Vagina (tissue), 2 donors: ENCODE measurements around the gene AIG1. TPM values are rescaled to one million over a fixed set of nuclear protein-coding genes. Genes with fewer than 3 reads are reported as not detected.

ENCODE experiments used
- DNase-seq, 2 donors: peaks; one replicate each; pipeline ENCODE4 v3.0.0-alpha.2; 2017; ENCODE audit errors: extremely low spot score in 2 of 2
- H3K27ac ChIP-seq: fragments of 200-600 bp; sonication (generic); one replicate; pipeline ENCODE4 v1.5.1; 2019
- H3K27me3 ChIP-seq: fragments of 200-600 bp; sonication (generic); one replicate; pipeline ENCODE4 v1.5.1; 2019
- H3K36me3 ChIP-seq, 2 donors: fragments of 200-600 bp; sonication (generic); one replicate each; pipeline ENCODE4 v1.5.1; 2017 to 2019
- H3K4me1 ChIP-seq: fragments of 200-600 bp; sonication (generic); one replicate; pipeline ENCODE4 v1.5.1; 2019
- H3K4me3 ChIP-seq, 2 donors: fragments of 200-600 bp; sonication (generic); 1 replicate in 1 of 2; 2 replicates in 1 of 2; pipeline ENCODE4 v1.5.1; 2016 to 2019
- H3K9me3 ChIP-seq: fragments of 200-600 bp; sonication (generic); one replicate; pipeline ENCODE4 v1.5.1; 2019
- POLR2A ChIP-seq, 2 donors: fragments of 450-650 bp; IDR thresholded peaks; one replicate each; pipeline ENCODE4 v1.6.1; 2017; ENCODE audit warnings: antibody characterized with exemption in 2 of 2, mild to moderate bottlenecking in 2 of 2, moderate library complexity in 2 of 2
- POLR2AphosphoS5 ChIP-seq, 2 donors: sonication (generic); formaldehyde crosslinking; IDR thresholded peaks; one replicate each; pipeline ENCODE4 v1.9.0; 2017; ENCODE audit warnings: antibody characterized with exemption in 2 of 2, mild to moderate bottlenecking in 2 of 2, low read depth in 1 of 2; ENCODE audit not compliant: insufficient read depth in 1 of 2
- intact Hi-C: fragments of 100-400 bp; cut with DNase I; formaldehyde crosslinking; loops from one replicate; pipeline ENCODE4 v1.15.1; 2023
- total RNA-seq: library from RNA; depleted of rRNA; stranded (reverse); fragments of >200 nt; gene quantifications from one replicate; pipeline ENCODE4 v1.2.3, GENCODE V29; 2016
- TF ChIP-seq, protein P1 (sequence below), 3 experiments: fragments of 450-650 bp in 2 of 3; fragments of 200-600 bp in 1 of 3; sonication (generic) in 1 of 3; IDR thresholded peaks; one replicate each; pipeline ENCODE4 v1.5.1; 2017 to 2019; ENCODE audit warnings: antibody characterized with exemption in 3 of 3, mild to moderate bottlenecking in 2 of 3, moderate library complexity in 2 of 3

AIG1 gene
- total RNA-seq, 1 donor from 2014 or later, result 22.3 TPM

GRCh38 chr6:143111443-143111842 lies 50.8 kb downstream of the AIG1 start:
- DNase-seq, result no peak
- TF ChIP-seq POLR2AphosphoS5 (IDR thresholded peaks at IDR 0.05; ENCODE audit: insufficient read depth in 1 of 2, low read depth in 1 of 2), result no peak
- TF ChIP-seq, protein P1, sequence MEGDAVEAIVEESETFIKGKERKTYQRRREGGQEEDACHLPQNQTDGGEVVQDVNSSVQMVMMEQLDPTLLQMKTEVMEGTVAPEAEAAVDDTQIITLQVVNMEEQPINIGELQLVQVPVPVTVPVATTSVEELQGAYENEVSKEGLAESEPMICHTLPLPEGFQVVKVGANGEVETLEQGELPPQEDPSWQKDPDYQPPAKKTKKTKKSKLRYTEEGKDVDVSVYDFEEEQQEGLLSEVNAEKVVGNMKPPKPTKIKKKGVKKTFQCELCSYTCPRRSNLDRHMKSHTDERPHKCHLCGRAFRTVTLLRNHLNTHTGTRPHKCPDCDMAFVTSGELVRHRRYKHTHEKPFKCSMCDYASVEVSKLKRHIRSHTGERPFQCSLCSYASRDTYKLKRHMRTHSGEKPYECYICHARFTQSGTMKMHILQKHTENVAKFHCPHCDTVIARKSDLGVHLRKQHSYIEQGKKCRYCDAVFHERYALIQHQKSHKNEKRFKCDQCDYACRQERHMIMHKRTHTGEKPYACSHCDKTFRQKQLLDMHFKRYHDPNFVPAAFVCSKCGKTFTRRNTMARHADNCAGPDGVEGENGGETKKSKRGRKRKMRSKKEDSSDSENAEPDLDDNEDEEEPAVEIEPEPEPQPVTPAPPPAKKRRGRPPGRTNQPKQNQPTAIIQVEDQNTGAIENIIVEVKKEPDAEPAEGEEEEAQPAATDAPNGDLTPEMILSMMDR (IDR thresholded peaks at IDR 0.05), result no peak
- no peak for TF ChIP-seq POLR2A (IDR thresholded peaks at IDR 0.05)
- no peak overlapping the region for H3K4me3 ChIP-seq
- no peak overlapping the region for H3K27ac ChIP-seq
- intact Hi-C loops, result no loop called here
- no peaks in the 10 kb centered on the region for H3K4me1 ChIP-seq
- H3K27me3 ChIP-seq, result no peaks in the 10 kb centered on the region
- no peaks in the 10 kb centered on the region for H3K9me3 ChIP-seq
- no peaks in the 10 kb centered on the region for H3K36me3 ChIP-seq

DNA sequence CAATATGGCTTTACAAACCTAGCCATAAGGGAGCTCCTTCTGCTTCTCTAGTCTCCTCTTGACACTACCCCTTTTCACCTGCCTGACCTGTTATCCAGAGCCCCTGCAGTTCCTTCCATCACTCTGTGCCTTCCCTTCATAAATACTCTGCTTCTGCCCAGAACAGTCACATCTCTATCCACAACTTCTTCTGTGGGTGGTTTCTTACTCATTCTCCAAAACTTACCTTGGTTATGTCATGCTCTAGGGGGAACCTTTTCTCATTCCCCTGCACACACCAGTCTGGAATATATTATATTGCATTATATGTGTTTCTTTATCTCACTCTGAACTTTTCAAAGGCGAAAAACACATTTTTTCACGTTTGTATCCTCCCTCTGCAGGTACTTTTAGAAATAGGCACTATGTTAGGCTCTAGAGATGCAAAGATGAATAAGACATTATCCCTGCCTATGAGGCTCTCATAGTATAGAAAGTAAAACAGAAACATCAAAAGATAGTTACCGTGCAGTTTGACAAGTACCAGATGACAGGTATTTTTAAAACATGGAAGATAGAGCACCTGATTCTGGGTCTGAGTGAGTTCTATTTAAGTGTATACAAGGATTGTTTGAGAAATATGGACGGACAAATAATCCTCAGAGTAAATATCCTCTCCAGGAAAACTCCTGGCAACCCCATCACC lies 51.5 kb downstream of the AIG1 start:
- intact Hi-C loops, result no loop called here
- Histone ChIP-seq H3K4me3 (no peak overlapping the region), H3K27ac (no peak overlapping the region), H3K36me3 (no peaks in the 10 kb centered on the region), H3K4me1 (no peaks in the 10 kb centered on the region), H3K27me3 (no peaks in the 10 kb centered on the region), H3K9me3 (no peaks in the 10 kb centered on the region)
- TF ChIP-seq, protein P1 (IDR thresholded peaks at IDR 0.05), result no peak
- no peak for TF ChIP-seq POLR2AphosphoS5 (IDR thresholded peaks at IDR 0.05; ENCODE audit: insufficient read depth in 1 of 2, low read depth in 1 of 2)
- no peak for TF ChIP-seq POLR2A (IDR thresholded peaks at IDR 0.05)
- DNase-seq, result no peak

DNA sequence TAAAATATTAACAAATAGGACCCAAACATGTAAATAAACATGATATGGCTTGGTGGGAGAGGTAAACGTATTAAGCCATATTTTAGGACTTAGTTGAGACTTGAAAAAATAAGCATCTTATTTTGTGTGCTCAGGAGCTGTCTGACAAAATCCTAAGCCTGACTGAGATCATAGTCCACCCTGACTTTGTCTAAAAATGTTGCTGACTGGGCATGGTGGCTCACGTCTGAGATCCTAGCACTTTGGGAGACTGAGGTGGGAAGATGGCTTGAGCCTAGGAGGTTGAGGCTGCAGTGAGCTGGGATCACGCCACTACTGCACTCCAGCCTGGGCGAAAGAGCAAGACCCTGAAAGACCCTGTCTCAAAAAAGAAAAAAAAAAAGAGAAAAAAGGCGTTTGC lies 52.1 kb downstream of the AIG1 start:
- no peaks in the 10 kb centered on the region for H3K9me3 ChIP-seq
- no peak for TF ChIP-seq POLR2A (IDR thresholded peaks at IDR 0.05)
- TF ChIP-seq, protein P1 (IDR thresholded peaks at IDR 0.05), result no peak
- TF ChIP-seq POLR2AphosphoS5 (IDR thresholded peaks at IDR 0.05; ENCODE audit: insufficient read depth in 1 of 2, low read depth in 1 of 2), result no peak
- H3K27me3 ChIP-seq, result no peaks in the 10 kb centered on the region
- no peak overlapping the region for H3K4me3 ChIP-seq
- no peaks in the 10 kb centered on the region for H3K36me3 ChIP-seq
- no peak for DNase-seq
- intact Hi-C loops, result no loop called here
- H3K27ac ChIP-seq, result no peak overlapping the region
- H3K4me1 ChIP-seq, result no peaks in the 10 kb centered on the region

DNA sequence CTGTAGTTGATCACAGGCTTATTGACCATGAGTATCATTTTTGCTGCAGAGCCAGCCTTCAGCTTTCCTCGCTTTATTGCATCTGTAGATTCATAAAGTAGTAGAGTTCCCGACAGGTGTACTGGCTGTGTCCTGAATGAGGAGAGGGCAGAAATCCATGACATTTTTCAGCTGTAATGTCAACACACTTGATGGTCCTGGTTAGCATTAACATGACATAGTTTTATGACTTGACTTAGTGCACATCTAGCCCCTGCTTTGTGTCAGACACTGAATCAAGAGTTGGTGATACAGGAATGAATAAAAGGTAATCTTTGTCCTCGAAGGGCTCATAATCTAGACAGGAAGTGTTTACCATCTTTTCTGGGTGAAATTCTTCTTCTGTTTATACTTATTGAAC lies 55.0 kb downstream of the AIG1 start:
- Histone ChIP-seq H3K4me3 (no peak overlapping the region), H3K27ac (no peak overlapping the region), H3K4me1 (no peaks in the 10 kb centered on the region), H3K27me3 (no peaks in the 10 kb centered on the region), H3K9me3 (no peaks in the 10 kb centered on the region), H3K36me3 (no peaks in the 10 kb centered on the region)
- no peak for DNase-seq
- TF ChIP-seq, protein P1 (IDR thresholded peaks at IDR 0.05), result no peak
- TF ChIP-seq POLR2AphosphoS5 (IDR thresholded peaks at IDR 0.05; ENCODE audit: insufficient read depth in 1 of 2, low read depth in 1 of 2) (no peak), POLR2A (IDR thresholded peaks at IDR 0.05) (no peak)
- intact Hi-C loops, result no loop called here

DNA sequence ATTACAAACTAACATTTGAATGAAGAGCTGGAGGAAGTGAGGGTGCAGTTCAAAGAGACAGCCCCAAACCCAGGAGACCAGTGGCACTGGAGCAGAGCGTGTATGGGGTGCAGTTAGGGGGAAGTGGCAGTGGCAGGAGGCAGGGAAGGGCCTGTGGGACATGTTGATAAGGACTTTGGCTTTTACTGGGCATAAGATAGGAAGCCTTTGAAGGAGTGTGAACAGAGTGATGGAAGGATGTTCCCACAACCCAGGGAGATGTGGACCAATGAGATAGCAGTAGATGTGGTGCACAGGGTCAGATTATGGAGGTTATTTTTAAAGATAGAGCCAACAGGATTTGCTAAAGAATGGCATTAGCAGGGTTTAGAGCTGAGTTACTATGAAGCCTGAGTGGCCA lies 56.4 kb downstream of the AIG1 start:
- intact Hi-C loops, result no loop called here
- no peaks in the 10 kb centered on the region for H3K27me3 ChIP-seq
- H3K27ac ChIP-seq, result no peak overlapping the region
- H3K4me3 ChIP-seq, result no peak overlapping the region
- no peaks in the 10 kb centered on the region for H3K4me1 ChIP-seq
- no peaks in the 10 kb centered on the region for H3K36me3 ChIP-seq
- H3K9me3 ChIP-seq, result no peaks in the 10 kb centered on the region
- no peak for DNase-seq
- TF ChIP-seq POLR2AphosphoS5 (IDR thresholded peaks at IDR 0.05; ENCODE audit: insufficient read depth in 1 of 2, low read depth in 1 of 2) (no peak), POLR2A (IDR thresholded peaks at IDR 0.05) (no peak)
- TF ChIP-seq, protein P1 (IDR thresholded peaks at IDR 0.05), result no peak
